ENCODE measurements around the gene BCL11B.
A peak's percentile ranks its signal among the peaks of the same experiment; 100 is the strongest.

BCL11B gene

GRCh38 chr14:99132821-99133635, 139.0 kb downstream of the BCL11B start:
- H3K4me3 ChIP-seq (replicated peaks; ENCODE audit: low read depth, low read length): no peak overlapping the region
- TF ChIP-seq CTCF (IDR thresholded peaks at IDR 0.05; ENCODE audit: low read length, missing control alignments): no peak
- no peak for DNase-seq (ENCODE audit: low read depth)

- no peak for TF ChIP-seq CTCF (IDR thresholded peaks at IDR 0.05; ENCODE audit: low read length, missing control alignments)
- H3K4me3 ChIP-seq (replicated peaks; ENCODE audit: low read depth, low read length): no peak overlapping the region
- DNase-seq (ENCODE audit: low read depth): no peak
Observed at GRCh38 chr14:99131632-99132271, 140.2 kb downstream of the BCL11B start.

- no peak overlapping the region for H3K4me3 ChIP-seq (replicated peaks; ENCODE audit: low read depth, low read length)
- no peak for TF ChIP-seq CTCF (IDR thresholded peaks at IDR 0.05; ENCODE audit: low read length, missing control alignments)
- no peak for DNase-seq (ENCODE audit: low read depth)
Observed at GRCh38 chr14:99129998-99130397, 142.0 kb downstream of the BCL11B start.

GRCh38 chr14:99129211-99129696, 142.7 kb downstream of the BCL11B start:
- no peak overlapping the region for H3K4me3 ChIP-seq (replicated peaks; ENCODE audit: low read depth, low read length)
- no peak for DNase-seq (ENCODE audit: low read depth)
- TF ChIP-seq CTCF (IDR thresholded peaks at IDR 0.05; ENCODE audit: low read length, missing control alignments): no peak

- no peak overlapping the region for H3K4me3 ChIP-seq (replicated peaks; ENCODE audit: low read depth, low read length)
- DNase-seq (ENCODE audit: low read depth): no peak
- no peak for TF ChIP-seq CTCF (IDR thresholded peaks at IDR 0.05; ENCODE audit: low read length, missing control alignments)
Observed at GRCh38 chr14:99128185-99128584, 143.8 kb downstream of the BCL11B start.

- DNase-seq (ENCODE audit: low read depth): peak; percentile 65
- no peak overlapping the region for H3K4me3 ChIP-seq (replicated peaks; ENCODE audit: low read depth, low read length)
- TF ChIP-seq CTCF (IDR thresholded peaks at IDR 0.05; ENCODE audit: low read length, missing control alignments): no peak
Observed at GRCh38 chr14:99127651-99128167, 144.3 kb downstream of the BCL11B start.
